ENCODE results near the gene ARHGAP15. TPM values are rescaled to one million over a fixed set of nuclear protein-coding genes. Genes with fewer than 3 reads are reported as not detected.

ARHGAP15 gene
- total RNA-seq, 2 donors from 2014 or later, result 0.86 TPM; not detected in 1

DNA sequence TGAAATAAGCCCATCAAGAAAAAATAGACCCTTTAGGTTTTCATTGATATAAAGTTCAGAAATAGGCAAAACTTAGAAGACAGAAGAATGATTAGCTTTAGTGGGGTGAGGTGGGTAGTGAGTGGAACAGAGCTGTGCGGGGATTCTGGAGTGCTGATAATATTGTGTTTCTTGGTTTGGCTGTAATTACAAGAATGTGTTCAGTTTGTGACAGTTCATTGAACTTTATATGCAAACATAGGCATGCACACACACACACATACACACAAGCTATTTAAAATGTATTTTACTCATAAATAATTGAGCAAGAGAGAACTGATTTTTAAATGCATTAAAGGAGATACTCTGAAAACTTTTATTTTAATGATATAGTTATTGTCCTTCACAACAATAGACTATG lies 17.1 kb downstream of the ARHGAP15 start:
- Mint-ChIP-seq H3K9me3 (no peaks in the 10 kb centered on the region), H3K4me3 (no peak overlapping the region), H3K36me3 (ENCODE audit: low read depth) (no peaks in the 10 kb centered on the region), H3K27me3 (ENCODE audit: insufficient read depth) (no peaks in the 10 kb centered on the region), H3K27ac (no peak overlapping the region), H3K4me1 (peaks cover 16% of the 10 kb centered on the region)
- Histone ChIP-seq H3K4me3 (ENCODE audit: low read length) (no peak overlapping the region), H3K27me3 (ENCODE audit: control insufficient read depth, insufficient read depth, low read length, poor library complexity, severe bottlenecking) (no peaks in the 10 kb centered on the region), H3K4me1 (ENCODE audit: control insufficient read depth, insufficient read depth, low read length) (no peaks in the 10 kb centered on the region), H3K9me3 (ENCODE audit: control insufficient read depth, low read length) (no peaks in the 10 kb centered on the region), H3K27ac (ENCODE audit: low read depth, low read length) (no peak overlapping the region), H3K36me3 (ENCODE audit: control insufficient read depth, insufficient read depth, low read length) (no peaks in the 10 kb centered on the region), H3K9ac (ENCODE audit: extremely low read depth, low read length, poor library complexity, severe bottlenecking) (no peak overlapping the region)
- no peak for DNase-seq
- TF ChIP-seq, protein P1, sequence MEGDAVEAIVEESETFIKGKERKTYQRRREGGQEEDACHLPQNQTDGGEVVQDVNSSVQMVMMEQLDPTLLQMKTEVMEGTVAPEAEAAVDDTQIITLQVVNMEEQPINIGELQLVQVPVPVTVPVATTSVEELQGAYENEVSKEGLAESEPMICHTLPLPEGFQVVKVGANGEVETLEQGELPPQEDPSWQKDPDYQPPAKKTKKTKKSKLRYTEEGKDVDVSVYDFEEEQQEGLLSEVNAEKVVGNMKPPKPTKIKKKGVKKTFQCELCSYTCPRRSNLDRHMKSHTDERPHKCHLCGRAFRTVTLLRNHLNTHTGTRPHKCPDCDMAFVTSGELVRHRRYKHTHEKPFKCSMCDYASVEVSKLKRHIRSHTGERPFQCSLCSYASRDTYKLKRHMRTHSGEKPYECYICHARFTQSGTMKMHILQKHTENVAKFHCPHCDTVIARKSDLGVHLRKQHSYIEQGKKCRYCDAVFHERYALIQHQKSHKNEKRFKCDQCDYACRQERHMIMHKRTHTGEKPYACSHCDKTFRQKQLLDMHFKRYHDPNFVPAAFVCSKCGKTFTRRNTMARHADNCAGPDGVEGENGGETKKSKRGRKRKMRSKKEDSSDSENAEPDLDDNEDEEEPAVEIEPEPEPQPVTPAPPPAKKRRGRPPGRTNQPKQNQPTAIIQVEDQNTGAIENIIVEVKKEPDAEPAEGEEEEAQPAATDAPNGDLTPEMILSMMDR (conservative IDR thresholded peaks at IDR 0.05), result no peak
- WGBS, 2 experiments (ENCODE audit: insufficient coverage in 1 of 2, insufficient read length in 1 of 2), result 95% methylated on average over 1 of the region's 1 CpG; no CpG with 5 or more reads in 1 of the 2 experiments

- Mint-ChIP-seq H3K4me1 (peaks cover 16% of the 10 kb centered on the region), H3K9me3 (no peaks in the 10 kb centered on the region), H3K4me3 (no peak overlapping the region), H3K27ac (no peak overlapping the region), H3K36me3 (ENCODE audit: low read depth) (no peaks in the 10 kb centered on the region), H3K27me3 (ENCODE audit: insufficient read depth) (no peaks in the 10 kb centered on the region)
- Histone ChIP-seq H3K9ac (ENCODE audit: extremely low read depth, low read length, poor library complexity, severe bottlenecking) (no peak overlapping the region), H3K9me3 (ENCODE audit: control insufficient read depth, low read length) (no peaks in the 10 kb centered on the region), H3K4me1 (ENCODE audit: control insufficient read depth, insufficient read depth, low read length) (no peaks in the 10 kb centered on the region), H3K36me3 (ENCODE audit: control insufficient read depth, insufficient read depth, low read length) (no peaks in the 10 kb centered on the region), H3K27ac (ENCODE audit: low read depth, low read length) (no peak overlapping the region), H3K4me3 (ENCODE audit: low read length) (no peak overlapping the region), H3K27me3 (ENCODE audit: control insufficient read depth, insufficient read depth, low read length, poor library complexity, severe bottlenecking) (no peaks in the 10 kb centered on the region)
- 89 to 90% methylated on average over 4 to 7 of the region's 7 CpGs for WGBS, 2 experiments (ENCODE audit: insufficient coverage in 1 of 2, insufficient read length in 1 of 2)
- no peak for DNase-seq
- TF ChIP-seq, protein P1 (conservative IDR thresholded peaks at IDR 0.05), result no peak
These were observed 17.8 kb downstream of the ARHGAP15 start for GRCh38 chr2:143146815-143147530.

DNA sequence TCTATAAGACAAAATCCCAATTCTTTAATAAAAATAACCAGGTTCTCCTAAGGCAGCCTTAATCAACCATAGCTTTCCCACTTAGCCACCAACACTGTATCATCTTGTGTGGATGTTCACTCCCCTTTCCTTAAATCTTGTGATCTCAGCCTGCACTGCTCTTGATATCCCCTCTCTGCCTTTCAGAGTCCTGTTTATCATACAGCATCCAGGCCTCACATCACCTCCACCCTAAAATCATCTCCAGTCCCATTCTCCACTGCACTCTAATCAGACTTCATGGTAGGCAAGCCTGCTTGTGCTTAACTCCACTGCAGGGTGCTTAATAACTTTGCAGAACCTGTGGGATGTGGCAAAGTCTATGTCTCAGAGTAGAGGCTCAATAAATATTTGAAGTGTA lies 18.8 kb downstream of the ARHGAP15 start:
- Mint-ChIP-seq H3K27me3 (ENCODE audit: insufficient read depth) (no peaks in the 10 kb centered on the region), H3K27ac (no peak overlapping the region), H3K9me3 (no peaks in the 10 kb centered on the region), H3K4me1 (peaks cover 16% of the 10 kb centered on the region), H3K4me3 (no peak overlapping the region), H3K36me3 (ENCODE audit: low read depth) (no peaks in the 10 kb centered on the region)
- no peak for DNase-seq
- H3K9ac ChIP-seq (ENCODE audit: extremely low read depth, low read length, poor library complexity, severe bottlenecking), result no peak overlapping the region
- no peaks in the 10 kb centered on the region for H3K4me1 ChIP-seq (ENCODE audit: control insufficient read depth, insufficient read depth, low read length)
- no peaks in the 10 kb centered on the region for H3K36me3 ChIP-seq (ENCODE audit: control insufficient read depth, insufficient read depth, low read length)
- TF ChIP-seq, protein P1 (conservative IDR thresholded peaks at IDR 0.05), result no peak
- H3K4me3 ChIP-seq (ENCODE audit: low read length), result no peak overlapping the region
- no peak overlapping the region for H3K27ac ChIP-seq (ENCODE audit: low read depth, low read length)
- no peaks in the 10 kb centered on the region for H3K9me3 ChIP-seq (ENCODE audit: control insufficient read depth, low read length)
- no peaks in the 10 kb centered on the region for H3K27me3 ChIP-seq (ENCODE audit: control insufficient read depth, insufficient read depth, low read length, poor library complexity, severe bottlenecking)
